ENCODE results near the gene ELMO2. TPM values are rescaled to one million over a fixed set of nuclear protein-coding genes. Genes with fewer than 3 reads are reported as not detected.

ELMO2 gene
- total and polyA plus RNA-seq, 2 of the 4 experiments (the other 2 are of a cell fraction) = 29.2 to 52.7 TPM

- H3K18ac ChIP-seq (ENCODE audit: low read depth, low read length) = no peak overlapping the region
- H3K36me3 ChIP-seq (ENCODE audit: control insufficient read depth, insufficient read depth, low read length) = no peaks in the 10 kb centered on the region
- H4K91ac ChIP-seq (ENCODE audit: insufficient read depth, low read depth, low read length) = no peak overlapping the region
- no peak overlapping the region for H3K4ac ChIP-seq (ENCODE audit: low read depth, low read length)
- TF ChIP-seq CTCF (conservative IDR thresholded peaks at IDR 0.05; ENCODE audit: low read depth, low read length) (no peak), USF2 (IDR thresholded peaks at IDR 0.05; ENCODE audit: low read depth, low read length) (no peak), POLR2A (IDR thresholded peaks at IDR 0.05; ENCODE audit: low read depth, low read length) (no peak), MAFK (IDR thresholded peaks at IDR 0.05; ENCODE audit: low read depth, low read length) (no peak), SMC3 (IDR thresholded peaks at IDR 0.05; ENCODE audit: low read depth, low read length) (no peak), NFE2L2 (IDR thresholded peaks at IDR 0.05; ENCODE audit: low read depth, low read length) (no peak), ELK1 (IDR thresholded peaks at IDR 0.05; ENCODE audit: borderline replicate concordance, low read depth, low read length) (no peak), RAD21 (IDR thresholded peaks at IDR 0.05; ENCODE audit: low read length) (no peak), RCOR1 (IDR thresholded peaks at IDR 0.05; ENCODE audit: insufficient replicate concordance, low read length) (no peak)
- no peaks in the 10 kb centered on the region for H3K79me1 ChIP-seq (ENCODE audit: low read depth in 1 of 2, low read length in 2 of 2)
- no peak overlapping the region for H2AK9ac ChIP-seq (replicated peaks; ENCODE audit: low read depth, low read length, poor library complexity)
- H3K27ac ChIP-seq (ENCODE audit: insufficient read depth, low read length) = no peak overlapping the region
- no peaks in the 10 kb centered on the region for H3K9me1 ChIP-seq (ENCODE audit: insufficient read depth, low read length)
- no peak overlapping the region for H4K5ac ChIP-seq (ENCODE audit: low read depth, low read length)
- no peak overlapping the region for H2BK120ac ChIP-seq (ENCODE audit: low read depth, low read length)
- in situ Hi-C loops (cut with MboI; ENCODE audit: low sequenced_read_pairs) (no loop called here), intact Hi-C loops (cut with micrococcal nuclease) (no loop called here), dilution Hi-C loops (cut with HindIII; ENCODE audit: low sequenced_read_pairs, unreplicated experiment) (no loop called here)
- DNase-seq = no peak
- H2BK15ac ChIP-seq (ENCODE audit: low read depth, low read length) = no peak overlapping the region
- ATAC-seq (ENCODE audit: low read depth) = no peak
- no peak overlapping the region for H3K23ac ChIP-seq (ENCODE audit: low read depth, low read length)
- ChIA-PET POLR2A (ENCODE audit: unreplicated experiment) (no interaction called here), CTCF (no interaction called here)
- peaks cover 4% of the 10 kb centered on the region for H3K27me3 ChIP-seq (ENCODE audit: control insufficient read depth, insufficient read depth, low read length)
- no peak overlapping the region for H2AFZ ChIP-seq (replicated peaks; ENCODE audit: low read length, poor library complexity)
- no peak overlapping the region for H3K56ac ChIP-seq (ENCODE audit: extremely low read depth, insufficient read depth, low read length)
- no peak overlapping the region for H3K4me3 ChIP-seq (ENCODE audit: insufficient read depth, low read depth, low read length)
- H4K8ac ChIP-seq (ENCODE audit: low read depth in 2 of 2, low read length in 2 of 2) = no peak overlapping the region
- no TSS peak for BruUV-seq (replicated peaks)
- H2BK5ac ChIP-seq (ENCODE audit: low read depth, low read length, poor library complexity, severe bottlenecking) = no peak overlapping the region
- no peak overlapping the region for H3K9ac ChIP-seq (ENCODE audit: low read depth, low read length)
- H2BK20ac ChIP-seq (ENCODE audit: low read depth, low read length) = no peak overlapping the region
- H3K9me3 ChIP-seq (ENCODE audit: control insufficient read depth, insufficient read depth, low read length) = no peaks in the 10 kb centered on the region
- WGBS, 2 experiments (ENCODE audit: extremely low coverage in 2 of 2, insufficient read length in 1 of 2) = 60% methylated on average over 1 of the region's 4 CpGs; no CpG with 5 or more reads in 1 of the 2 experiments
- no peaks in the 10 kb centered on the region for H4K20me1 ChIP-seq (ENCODE audit: insufficient read depth, low read length)
- no peak overlapping the region for H3K4me2 ChIP-seq (ENCODE audit: low read depth, low read length)
- no peak overlapping the region for H3K14ac ChIP-seq (replicated peaks; ENCODE audit: low read depth, low read length)
- no peaks in the 10 kb centered on the region for H3K4me1 ChIP-seq (ENCODE audit: control insufficient read depth, insufficient read depth, low read length)
- H2AK5ac ChIP-seq (ENCODE audit: low read depth, low read length) = no peak overlapping the region
These were observed 33.4 kb upstream of the ELMO2 start for GRCh38 chr20:46439837-46440236.
